Measurements from ENCODE around the gene ARL11. TPM values are rescaled to one million over a fixed set of nuclear protein-coding genes. Genes with fewer than 3 reads are reported as not detected.

Gene ARL11
- total RNA-seq, 2 donors from 2014 or later = 0.24 to 0.49 TPM

DNA sequence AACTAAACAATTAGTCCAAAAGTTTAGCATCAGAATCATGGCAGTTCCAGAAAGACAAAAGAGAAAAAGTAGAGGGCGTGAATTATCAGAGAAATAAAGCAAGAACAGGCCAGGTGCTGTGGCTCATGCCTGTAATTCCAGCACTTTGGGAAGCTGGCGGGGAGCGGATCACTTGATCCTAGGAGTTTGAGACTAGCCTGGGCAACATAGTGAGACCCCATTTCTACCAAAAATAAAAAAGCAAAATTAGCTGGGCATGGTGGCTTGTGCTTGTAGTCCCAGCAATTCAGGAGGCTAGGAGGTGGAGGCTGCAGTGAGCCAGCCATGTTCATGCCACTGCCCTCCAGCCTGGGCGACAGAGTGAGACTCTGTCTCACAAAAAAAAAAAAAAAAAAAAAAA lies 18.4 kb downstream of the ARL11 start:
- Mint-ChIP-seq H3K4me1 (peaks cover 2% of the 10 kb centered on the region), H3K9me3 (no peaks in the 10 kb centered on the region), H3K27ac (no peak overlapping the region), H3K4me3 (no peak overlapping the region), H3K36me3 (ENCODE audit: low read depth) (no peaks in the 10 kb centered on the region), H3K27me3 (ENCODE audit: insufficient read depth) (no peaks in the 10 kb centered on the region)
- 89 to 92% methylated on average over 2 to 3 of the region's 4 CpGs for WGBS, 2 experiments (ENCODE audit: insufficient coverage in 1 of 2, insufficient read length in 1 of 2)
- no peaks in the 10 kb centered on the region for H3K4me1 ChIP-seq (ENCODE audit: control insufficient read depth, insufficient read depth, low read length)
- no peaks in the 10 kb centered on the region for H3K36me3 ChIP-seq (ENCODE audit: control insufficient read depth, insufficient read depth, low read length)
- H3K27ac ChIP-seq (ENCODE audit: low read depth, low read length) = no peak overlapping the region
- no peak overlapping the region for H3K4me3 ChIP-seq (ENCODE audit: low read length)
- TF ChIP-seq, protein P1, sequence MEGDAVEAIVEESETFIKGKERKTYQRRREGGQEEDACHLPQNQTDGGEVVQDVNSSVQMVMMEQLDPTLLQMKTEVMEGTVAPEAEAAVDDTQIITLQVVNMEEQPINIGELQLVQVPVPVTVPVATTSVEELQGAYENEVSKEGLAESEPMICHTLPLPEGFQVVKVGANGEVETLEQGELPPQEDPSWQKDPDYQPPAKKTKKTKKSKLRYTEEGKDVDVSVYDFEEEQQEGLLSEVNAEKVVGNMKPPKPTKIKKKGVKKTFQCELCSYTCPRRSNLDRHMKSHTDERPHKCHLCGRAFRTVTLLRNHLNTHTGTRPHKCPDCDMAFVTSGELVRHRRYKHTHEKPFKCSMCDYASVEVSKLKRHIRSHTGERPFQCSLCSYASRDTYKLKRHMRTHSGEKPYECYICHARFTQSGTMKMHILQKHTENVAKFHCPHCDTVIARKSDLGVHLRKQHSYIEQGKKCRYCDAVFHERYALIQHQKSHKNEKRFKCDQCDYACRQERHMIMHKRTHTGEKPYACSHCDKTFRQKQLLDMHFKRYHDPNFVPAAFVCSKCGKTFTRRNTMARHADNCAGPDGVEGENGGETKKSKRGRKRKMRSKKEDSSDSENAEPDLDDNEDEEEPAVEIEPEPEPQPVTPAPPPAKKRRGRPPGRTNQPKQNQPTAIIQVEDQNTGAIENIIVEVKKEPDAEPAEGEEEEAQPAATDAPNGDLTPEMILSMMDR (conservative IDR thresholded peaks at IDR 0.05) = no peak
- DNase-seq = no peak
- no peaks in the 10 kb centered on the region for H3K9me3 ChIP-seq (ENCODE audit: control insufficient read depth, low read length)
- no peak overlapping the region for H3K9ac ChIP-seq (ENCODE audit: extremely low read depth, low read length, poor library complexity, severe bottlenecking)
- no peaks in the 10 kb centered on the region for H3K27me3 ChIP-seq (ENCODE audit: control insufficient read depth, insufficient read depth, low read length, poor library complexity, severe bottlenecking)

GRCh38 chr13:49649244-49649962 lies 21.1 kb downstream of the ARL11 start:
- no peak for DNase-seq
- Histone ChIP-seq H3K9ac (ENCODE audit: extremely low read depth, low read length, poor library complexity, severe bottlenecking) (no peak overlapping the region), H3K9me3 (ENCODE audit: control insufficient read depth, low read length) (no peaks in the 10 kb centered on the region), H3K27ac (ENCODE audit: low read depth, low read length) (no peak overlapping the region), H3K27me3 (ENCODE audit: control insufficient read depth, insufficient read depth, low read length, poor library complexity, severe bottlenecking) (no peaks in the 10 kb centered on the region), H3K4me3 (ENCODE audit: low read length) (no peak overlapping the region), H3K36me3 (ENCODE audit: control insufficient read depth, insufficient read depth, low read length) (no peaks in the 10 kb centered on the region), H3K4me1 (ENCODE audit: control insufficient read depth, insufficient read depth, low read length) (no peaks in the 10 kb centered on the region)
- Mint-ChIP-seq H3K27ac (no peak overlapping the region), H3K4me1 (peaks cover 6% of the 10 kb centered on the region), H3K9me3 (no peaks in the 10 kb centered on the region), H3K4me3 (no peak overlapping the region), H3K27me3 (ENCODE audit: insufficient read depth) (no peaks in the 10 kb centered on the region), H3K36me3 (ENCODE audit: low read depth) (no peaks in the 10 kb centered on the region)
- WGBS, 2 experiments (ENCODE audit: insufficient coverage in 1 of 2, insufficient read length in 1 of 2) = 54 to 90% methylated on average over 1 to 2 of the region's 5 CpGs
- TF ChIP-seq, protein P1 (conservative IDR thresholded peaks at IDR 0.05) = peak; percentile 67

DNA sequence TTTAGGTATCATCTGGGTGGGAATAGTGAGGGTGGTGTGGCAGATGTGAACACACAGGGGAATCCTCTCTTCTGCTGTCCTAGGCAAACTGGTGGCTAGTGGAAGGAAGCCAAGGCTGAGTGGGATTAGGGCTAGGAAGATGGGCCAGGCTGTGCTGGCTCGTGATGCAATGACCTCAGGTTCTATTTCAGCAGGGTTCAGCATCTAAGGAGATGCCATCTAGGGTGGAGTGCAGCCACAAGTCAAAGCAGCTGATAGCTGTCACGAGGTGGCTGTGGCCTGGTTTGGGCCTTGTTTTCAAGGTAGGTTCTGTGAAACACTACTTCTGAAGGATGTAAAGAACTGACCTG lies 21.6 kb downstream of the ARL11 start:
- H3K4me1 ChIP-seq (ENCODE audit: control insufficient read depth, insufficient read depth, low read length) = no peaks in the 10 kb centered on the region
- H3K4me3 ChIP-seq (ENCODE audit: low read length) = no peak overlapping the region
- TF ChIP-seq, protein P1 (conservative IDR thresholded peaks at IDR 0.05) = no peak
- no peak overlapping the region for H3K9ac ChIP-seq (ENCODE audit: extremely low read depth, low read length, poor library complexity, severe bottlenecking)
- Mint-ChIP-seq H3K4me3 (no peak overlapping the region), H3K4me1 (peaks cover 6% of the 10 kb centered on the region), H3K36me3 (ENCODE audit: low read depth) (no peaks in the 10 kb centered on the region), H3K9me3 (no peaks in the 10 kb centered on the region), H3K27ac (no peak overlapping the region), H3K27me3 (ENCODE audit: insufficient read depth) (no peaks in the 10 kb centered on the region)
- H3K9me3 ChIP-seq (ENCODE audit: control insufficient read depth, low read length) = no peaks in the 10 kb centered on the region
- H3K27ac ChIP-seq (ENCODE audit: low read depth, low read length) = no peak overlapping the region
- H3K27me3 ChIP-seq (ENCODE audit: control insufficient read depth, insufficient read depth, low read length, poor library complexity, severe bottlenecking) = no peaks in the 10 kb centered on the region
- H3K36me3 ChIP-seq (ENCODE audit: control insufficient read depth, insufficient read depth, low read length) = no peaks in the 10 kb centered on the region
- DNase-seq = no peak
- WGBS, 2 experiments (ENCODE audit: insufficient coverage in 1 of 2, insufficient read length in 1 of 2) = 86% methylated on average over 2 of the region's 2 CpGs
